ENCODE results near the gene BRIP1. TPM values are rescaled to one million over a fixed set of nuclear protein-coding genes. Genes with fewer than 3 reads are reported as not detected.
"Not testable (repeated sequence)": the region's sequence is repeated elsewhere in the genome, so short reads cannot be mapped to it uniquely, and the experiment has no call there.

Gene BRIP1
- total and polyA plus RNA-seq, 4 donors: 0.13 to 1.4 (median 0.44) TPM

DNA sequence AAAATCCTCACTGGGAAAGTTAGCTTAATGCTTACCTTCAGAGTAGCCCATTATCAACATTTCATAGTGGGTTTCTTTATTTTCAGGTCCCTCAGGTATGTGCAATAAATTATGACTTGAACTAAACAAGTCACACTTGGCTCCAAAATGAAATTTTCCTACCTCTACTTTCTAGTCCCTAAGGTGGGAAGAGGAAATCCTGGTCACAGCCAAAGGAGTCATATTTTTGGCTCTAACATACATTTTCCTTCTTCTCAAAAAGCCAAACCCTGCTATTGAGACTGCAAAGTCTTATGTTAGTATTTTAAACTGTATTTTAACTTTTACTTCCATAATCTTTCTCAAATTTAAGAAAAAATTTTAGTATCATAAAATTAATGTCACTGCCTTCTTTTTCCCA is 128.9 kb downstream of the BRIP1 start:
- H3K9me3 ChIP-seq (ENCODE audit: control insufficient read depth, low read length): peaks cover 2% of the 10 kb centered on the region
- H3K27ac ChIP-seq (ENCODE audit: low read depth in 1 of 2, low read length in 2 of 2): no peak overlapping the region
- no peak overlapping the region for H3K4me3 ChIP-seq (ENCODE audit: low read length in 2 of 2)
- no peak for DNase-seq
- intact Hi-C loops (cut with DNase I): no loop called here
- no peak for ATAC-seq (ENCODE audit: low FRiP score)
- no peaks in the 10 kb centered on the region for H3K27me3 ChIP-seq (ENCODE audit: control insufficient read depth in 1 of 2, insufficient read depth in 2 of 2, low read length in 1 of 2)
- no peaks in the 10 kb centered on the region for H3K4me1 ChIP-seq (ENCODE audit: control insufficient read depth in 1 of 2, insufficient read depth in 2 of 2, low read length in 2 of 2)
- H3K36me3 ChIP-seq (ENCODE audit: control insufficient read depth in 1 of 2, insufficient read depth in 2 of 2, low read length in 1 of 2): no peaks in the 10 kb centered on the region

GRCh38 chr17:61734012-61734411 is 129.3 kb downstream of the BRIP1 start:
- WGBS, 2 donors: 91 to 94% methylated on average over 3 of the region's 3 CpGs
- Histone ChIP-seq H3K27ac (ENCODE audit: low read depth in 1 of 2, low read length in 2 of 2) (no peak overlapping the region), H3K9me3 (ENCODE audit: control insufficient read depth, low read length) (peaks cover 2% of the 10 kb centered on the region), H3K36me3 (ENCODE audit: control insufficient read depth in 1 of 2, insufficient read depth in 2 of 2, low read length in 1 of 2) (no peaks in the 10 kb centered on the region), H3K4me1 (ENCODE audit: control insufficient read depth in 1 of 2, insufficient read depth in 2 of 2, low read length in 2 of 2) (no peaks in the 10 kb centered on the region), H3K4me3 (ENCODE audit: low read length in 2 of 2) (no peak overlapping the region), H3K27me3 (ENCODE audit: control insufficient read depth in 1 of 2, insufficient read depth in 2 of 2, low read length in 1 of 2) (no peaks in the 10 kb centered on the region)
- no peak for DNase-seq
- intact Hi-C loops (cut with DNase I): no loop called here
- ATAC-seq (ENCODE audit: low FRiP score): no peak

- no peak for DNase-seq
- Histone ChIP-seq H3K27me3 (ENCODE audit: control insufficient read depth in 1 of 2, insufficient read depth in 2 of 2, low read length in 1 of 2) (no peaks in the 10 kb centered on the region), H3K9me3 (ENCODE audit: control insufficient read depth, low read length) (peaks cover 2% of the 10 kb centered on the region), H3K4me3 (ENCODE audit: low read length in 2 of 2) (no peak overlapping the region), H3K4me1 (ENCODE audit: control insufficient read depth in 1 of 2, insufficient read depth in 2 of 2, low read length in 2 of 2) (no peaks in the 10 kb centered on the region), H3K36me3 (ENCODE audit: control insufficient read depth in 1 of 2, insufficient read depth in 2 of 2, low read length in 1 of 2) (no peaks in the 10 kb centered on the region), H3K27ac (ENCODE audit: low read depth in 1 of 2, low read length in 2 of 2) (no peak overlapping the region)
- ATAC-seq (ENCODE audit: low FRiP score): no peak
- intact Hi-C loops (cut with DNase I): no loop called here
- WGBS, 2 donors: 98 to 99% methylated on average over 5 of the region's 5 CpGs
Observed at GRCh38 chr17:61733021-61733420, 130.3 kb downstream of the BRIP1 start.

GRCh38 chr17:61732169-61732568 is 131.2 kb downstream of the BRIP1 start:
- no peaks in the 10 kb centered on the region for H3K9me3 ChIP-seq (ENCODE audit: control insufficient read depth, low read length)
- WGBS, 2 donors: 77 to 81% methylated on average over 3 of the region's 3 CpGs
- H3K4me1 ChIP-seq (ENCODE audit: control insufficient read depth in 1 of 2, insufficient read depth in 2 of 2, low read length in 2 of 2): no peaks in the 10 kb centered on the region
- no peaks in the 10 kb centered on the region for H3K36me3 ChIP-seq (ENCODE audit: control insufficient read depth in 1 of 2, insufficient read depth in 2 of 2, low read length in 1 of 2)
- H3K27me3 ChIP-seq (ENCODE audit: control insufficient read depth in 1 of 2, insufficient read depth in 2 of 2, low read length in 1 of 2): no peaks in the 10 kb centered on the region
- no peak overlapping the region for H3K4me3 ChIP-seq (ENCODE audit: low read length in 2 of 2)
- ATAC-seq (ENCODE audit: low FRiP score) (no peak), DNase-seq (no peak)
- intact Hi-C loops (cut with DNase I): no loop called here
- H3K27ac ChIP-seq (ENCODE audit: low read depth in 1 of 2, low read length in 2 of 2): no peak overlapping the region

DNA sequence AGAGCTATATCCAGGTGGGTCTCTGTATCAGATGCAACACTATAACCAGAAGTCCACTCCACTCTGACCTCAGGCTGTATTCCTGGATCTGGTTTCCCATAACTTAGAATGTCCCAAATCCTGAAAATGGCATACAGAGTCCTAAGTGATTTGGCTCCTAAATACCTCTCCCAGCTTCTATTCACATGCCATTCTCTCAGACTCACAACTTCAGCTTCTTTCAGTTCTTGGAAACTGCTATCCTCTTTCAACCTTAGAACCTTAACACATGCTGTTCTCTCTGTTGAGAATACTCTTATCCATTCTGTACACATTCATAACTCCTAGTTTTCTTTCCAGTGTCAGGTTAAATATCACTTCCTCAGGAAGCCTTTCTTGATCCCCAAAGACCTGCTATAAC is 132.0 kb downstream of the BRIP1 start:
- intact Hi-C loops (cut with DNase I): no loop called here
- no peak for DNase-seq
- Histone ChIP-seq H3K27ac (ENCODE audit: low read depth in 1 of 2, low read length in 2 of 2) (no peak overlapping the region), H3K4me1 (ENCODE audit: control insufficient read depth in 1 of 2, insufficient read depth in 2 of 2, low read length in 2 of 2) (no peaks in the 10 kb centered on the region), H3K36me3 (ENCODE audit: control insufficient read depth in 1 of 2, insufficient read depth in 2 of 2, low read length in 1 of 2) (no peaks in the 10 kb centered on the region), H3K9me3 (ENCODE audit: control insufficient read depth, low read length) (no peaks in the 10 kb centered on the region), H3K4me3 (ENCODE audit: low read length in 2 of 2) (no peak overlapping the region), H3K27me3 (ENCODE audit: control insufficient read depth in 1 of 2, insufficient read depth in 2 of 2, low read length in 1 of 2) (no peaks in the 10 kb centered on the region)
- no peak for ATAC-seq (ENCODE audit: low FRiP score)

- intact Hi-C loops (cut with DNase I): no loop called here
- no peaks in the 10 kb centered on the region for H3K36me3 ChIP-seq (ENCODE audit: control insufficient read depth in 1 of 2, insufficient read depth in 2 of 2, low read length in 1 of 2)
- no peak overlapping the region for H3K4me3 ChIP-seq (ENCODE audit: low read length in 2 of 2)
- 85 to 89% methylated on average over 5 of the region's 5 CpGs for WGBS, 2 donors
- no peaks in the 10 kb centered on the region for H3K4me1 ChIP-seq (ENCODE audit: control insufficient read depth in 1 of 2, insufficient read depth in 2 of 2, low read length in 2 of 2)
- no peaks in the 10 kb centered on the region for H3K27me3 ChIP-seq (ENCODE audit: control insufficient read depth in 1 of 2, insufficient read depth in 2 of 2, low read length in 1 of 2)
- H3K27ac ChIP-seq (ENCODE audit: low read depth in 1 of 2, low read length in 2 of 2): no peak overlapping the region
- no peak for ATAC-seq (ENCODE audit: low FRiP score)
- DNase-seq: no peak
- no peaks in the 10 kb centered on the region for H3K9me3 ChIP-seq (ENCODE audit: control insufficient read depth, low read length)
Observed at GRCh38 chr17:61729690-61730268, 133.5 kb downstream of the BRIP1 start.

DNA sequence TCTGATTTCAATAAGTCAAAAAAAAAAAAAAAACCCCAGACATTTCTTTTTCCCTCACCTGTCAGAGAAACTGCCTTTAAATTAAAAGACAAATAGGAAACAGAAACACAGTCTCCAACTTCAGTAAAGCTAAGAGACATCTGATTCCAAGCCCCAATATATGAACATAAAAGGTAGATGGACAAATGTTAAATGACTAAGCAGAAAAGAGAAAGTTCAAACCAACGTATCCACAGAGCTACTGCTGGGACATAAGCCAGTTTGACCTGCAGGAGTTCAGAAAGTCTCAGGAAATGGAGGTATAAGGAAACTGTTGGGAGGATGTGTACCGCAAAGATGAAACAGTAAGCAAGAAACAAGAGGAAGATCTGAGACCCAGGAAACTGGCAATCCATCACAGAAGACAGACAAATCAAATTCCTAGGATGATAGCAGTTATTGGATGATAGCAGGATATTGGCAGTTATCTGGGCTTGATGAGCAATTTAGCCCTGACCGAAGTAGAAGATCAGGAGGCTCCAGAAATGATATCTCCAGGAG is 135.0 kb downstream of the BRIP1 start:
- Histone ChIP-seq H3K27me3 (ENCODE audit: control insufficient read depth in 1 of 2, insufficient read depth in 2 of 2, low read length in 1 of 2) (no peaks in the 10 kb centered on the region), H3K27ac (ENCODE audit: low read depth in 1 of 2, low read length in 2 of 2) (no peak overlapping the region), H3K4me1 (ENCODE audit: control insufficient read depth in 1 of 2, insufficient read depth in 2 of 2, low read length in 2 of 2) (no peaks in the 10 kb centered on the region), H3K36me3 (ENCODE audit: control insufficient read depth in 1 of 2, insufficient read depth in 2 of 2, low read length in 1 of 2) (no peaks in the 10 kb centered on the region), H3K4me3 (ENCODE audit: low read length in 2 of 2) (no peak overlapping the region), H3K9me3 (ENCODE audit: control insufficient read depth, low read length) (no peaks in the 10 kb centered on the region)
- DNase-seq (no peak), ATAC-seq (ENCODE audit: low FRiP score) (no peak)
- 84 to 86% methylated on average over 3 of the region's 3 CpGs for WGBS, 2 donors
- intact Hi-C loops (cut with DNase I): no loop called here

DNA sequence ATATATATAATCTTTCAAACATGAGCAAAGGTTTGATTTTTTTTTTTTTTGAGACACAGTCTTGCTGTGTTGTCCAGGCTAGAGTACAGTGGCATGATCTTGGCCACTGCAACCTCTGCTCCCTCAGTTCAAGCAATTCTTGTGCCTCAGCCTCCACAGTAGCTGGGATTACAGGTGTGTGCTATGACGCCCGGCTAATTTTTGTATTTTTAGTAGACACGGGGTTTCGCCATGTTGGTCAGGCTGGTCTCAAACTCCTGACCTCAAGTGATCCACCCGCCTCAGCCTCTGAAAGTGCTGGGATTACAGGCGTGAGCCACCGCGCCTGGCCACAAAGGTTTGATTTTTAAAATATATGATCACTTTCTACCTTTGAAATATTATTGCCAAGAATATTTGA is 135.5 kb downstream of the BRIP1 start:
- H3K9me3 ChIP-seq (ENCODE audit: control insufficient read depth, low read length); H3K4me1 ChIP-seq (ENCODE audit: control insufficient read depth in 1 of 2, insufficient read depth in 2 of 2, low read length in 2 of 2); H3K36me3 ChIP-seq (ENCODE audit: control insufficient read depth in 1 of 2, insufficient read depth in 2 of 2, low read length in 1 of 2); DNase-seq; intact Hi-C loops (cut with DNase I); ATAC-seq (ENCODE audit: low FRiP score); H3K27me3 ChIP-seq (ENCODE audit: control insufficient read depth in 1 of 2, insufficient read depth in 2 of 2, low read length in 1 of 2); H3K4me3 ChIP-seq (ENCODE audit: low read length in 2 of 2); H3K27ac ChIP-seq (ENCODE audit: low read depth in 1 of 2, low read length in 2 of 2): not testable (repeated sequence)
- 99% methylated on average over 8 of the region's 8 CpGs for WGBS, 2 donors

GRCh38 chr17:61726977-61727376 is 136.4 kb downstream of the BRIP1 start:
- H3K4me3 ChIP-seq (ENCODE audit: low read length in 2 of 2): no peak overlapping the region
- WGBS, 2 donors: 96 to 97% methylated on average over 2 of the region's 2 CpGs
- intact Hi-C loops (cut with DNase I): no loop called here
- H3K36me3 ChIP-seq (ENCODE audit: control insufficient read depth in 1 of 2, insufficient read depth in 2 of 2, low read length in 1 of 2): no peaks in the 10 kb centered on the region
- H3K27ac ChIP-seq (ENCODE audit: low read depth in 1 of 2, low read length in 2 of 2): no peak overlapping the region
- H3K9me3 ChIP-seq (ENCODE audit: control insufficient read depth, low read length): no peaks in the 10 kb centered on the region
- no peaks in the 10 kb centered on the region for H3K4me1 ChIP-seq (ENCODE audit: control insufficient read depth in 1 of 2, insufficient read depth in 2 of 2, low read length in 2 of 2)
- ATAC-seq (ENCODE audit: low FRiP score): no peak
- no peak for DNase-seq
- H3K27me3 ChIP-seq (ENCODE audit: control insufficient read depth in 1 of 2, insufficient read depth in 2 of 2, low read length in 1 of 2): no peaks in the 10 kb centered on the region

Data from aorta (tissue), 5 donors.